DND-41 (cell line): ENCODE measurements around the gene TAF1B.

Experiments used
- EZH2 ChIP-seq: IDR thresholded peaks from 3 replicates; pipeline ENCODE4 v1.6.1; 2012; ENCODE audit warnings: borderline replicate concordance, low read depth, mild to moderate bottlenecking, moderate library complexity, low read length, inconsistent platforms; ENCODE audit not compliant: severe bottlenecking
- TF ChIP-seq, protein P1 (sequence below): IDR thresholded peaks from 2 replicates; pipeline ENCODE4 v1.5.1; 2012; ENCODE audit warnings: borderline replicate concordance, low read length, moderate library complexity, mild to moderate bottlenecking; ENCODE audit not compliant: poor library complexity, severe bottlenecking; ENCODE audit errors: extremely low read depth

GRCh38 chr2:9884436-9884835 is 41.2 kb downstream of the TAF1B start:
- TF ChIP-seq, protein P1, sequence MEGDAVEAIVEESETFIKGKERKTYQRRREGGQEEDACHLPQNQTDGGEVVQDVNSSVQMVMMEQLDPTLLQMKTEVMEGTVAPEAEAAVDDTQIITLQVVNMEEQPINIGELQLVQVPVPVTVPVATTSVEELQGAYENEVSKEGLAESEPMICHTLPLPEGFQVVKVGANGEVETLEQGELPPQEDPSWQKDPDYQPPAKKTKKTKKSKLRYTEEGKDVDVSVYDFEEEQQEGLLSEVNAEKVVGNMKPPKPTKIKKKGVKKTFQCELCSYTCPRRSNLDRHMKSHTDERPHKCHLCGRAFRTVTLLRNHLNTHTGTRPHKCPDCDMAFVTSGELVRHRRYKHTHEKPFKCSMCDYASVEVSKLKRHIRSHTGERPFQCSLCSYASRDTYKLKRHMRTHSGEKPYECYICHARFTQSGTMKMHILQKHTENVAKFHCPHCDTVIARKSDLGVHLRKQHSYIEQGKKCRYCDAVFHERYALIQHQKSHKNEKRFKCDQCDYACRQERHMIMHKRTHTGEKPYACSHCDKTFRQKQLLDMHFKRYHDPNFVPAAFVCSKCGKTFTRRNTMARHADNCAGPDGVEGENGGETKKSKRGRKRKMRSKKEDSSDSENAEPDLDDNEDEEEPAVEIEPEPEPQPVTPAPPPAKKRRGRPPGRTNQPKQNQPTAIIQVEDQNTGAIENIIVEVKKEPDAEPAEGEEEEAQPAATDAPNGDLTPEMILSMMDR: no peak
- no peak for TF ChIP-seq EZH2
